ENCODE measurements around the gene PRRC1.

GRCh38 chr5:127562252-127562651 is 44.8 kb downstream of the PRRC1 start:
- TF ChIP-seq CTCF (IDR thresholded peaks at IDR 0.05) (peak in 2 of 6 experiments; percentile 15 to 19), POLR2A (IDR thresholded peaks at IDR 0.05) (no peak)
